SHP77 treated with DMSO at 0.1 percent for 48 hours (cell line): ENCODE measurements around the gene CYP2W1.

ENCODE experiments used
- DNase-seq: peaks from one replicate; lab custom pipeline; 2025; lab: John Stamatoyannopoulos, UW

The CYP2W1 gene

GRCh38 chr7:1015196-1016121 lies 32.5 kb downstream of the CYP2W1 start:
- no peak for DNase-seq

DNA sequence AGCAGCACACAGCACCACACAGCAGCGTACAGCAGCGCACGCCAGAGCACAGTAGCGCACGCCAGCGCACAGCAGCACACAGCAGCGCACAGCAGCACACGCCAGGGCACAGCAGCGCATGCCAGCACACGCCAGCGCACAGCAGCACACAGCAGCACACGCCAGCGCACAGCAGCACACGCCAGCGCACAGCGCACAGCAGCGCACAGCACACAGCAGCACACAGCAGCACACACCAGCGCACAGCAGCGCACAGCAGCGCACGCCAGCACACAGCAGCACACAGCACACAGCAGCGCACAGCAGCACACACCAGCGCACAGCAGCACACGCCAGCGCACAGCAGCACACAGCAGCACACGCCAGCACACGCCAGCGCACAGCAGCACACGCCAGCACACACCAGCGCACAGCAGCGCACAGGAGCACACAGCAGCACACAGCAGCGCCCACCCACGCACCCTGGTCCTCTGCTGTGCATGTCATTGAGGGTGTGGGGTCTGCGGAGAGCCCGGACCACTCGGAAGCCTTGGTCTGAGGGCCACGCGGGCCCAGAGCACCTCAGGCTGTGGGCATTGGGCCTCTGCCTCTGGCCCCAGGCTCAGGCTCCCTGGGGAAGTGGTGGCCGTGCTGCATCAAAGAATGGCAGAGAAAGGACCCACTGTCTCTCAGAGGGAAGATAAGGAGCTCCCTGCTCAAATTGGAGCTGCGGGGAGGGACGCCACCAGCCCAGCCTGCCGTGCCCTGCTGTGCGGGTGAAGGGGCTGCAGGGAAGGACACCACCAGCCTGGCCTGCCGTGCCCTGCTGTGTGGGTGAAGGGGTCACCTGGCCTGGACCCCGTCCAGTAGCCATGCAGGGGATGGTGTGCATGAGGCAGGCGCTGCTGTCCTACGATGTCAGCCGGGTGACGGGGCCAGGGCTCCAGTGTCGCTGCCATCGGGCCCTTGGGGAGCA lies 33.9 kb downstream of the CYP2W1 start:
- DNase-seq: no peak

DNA sequence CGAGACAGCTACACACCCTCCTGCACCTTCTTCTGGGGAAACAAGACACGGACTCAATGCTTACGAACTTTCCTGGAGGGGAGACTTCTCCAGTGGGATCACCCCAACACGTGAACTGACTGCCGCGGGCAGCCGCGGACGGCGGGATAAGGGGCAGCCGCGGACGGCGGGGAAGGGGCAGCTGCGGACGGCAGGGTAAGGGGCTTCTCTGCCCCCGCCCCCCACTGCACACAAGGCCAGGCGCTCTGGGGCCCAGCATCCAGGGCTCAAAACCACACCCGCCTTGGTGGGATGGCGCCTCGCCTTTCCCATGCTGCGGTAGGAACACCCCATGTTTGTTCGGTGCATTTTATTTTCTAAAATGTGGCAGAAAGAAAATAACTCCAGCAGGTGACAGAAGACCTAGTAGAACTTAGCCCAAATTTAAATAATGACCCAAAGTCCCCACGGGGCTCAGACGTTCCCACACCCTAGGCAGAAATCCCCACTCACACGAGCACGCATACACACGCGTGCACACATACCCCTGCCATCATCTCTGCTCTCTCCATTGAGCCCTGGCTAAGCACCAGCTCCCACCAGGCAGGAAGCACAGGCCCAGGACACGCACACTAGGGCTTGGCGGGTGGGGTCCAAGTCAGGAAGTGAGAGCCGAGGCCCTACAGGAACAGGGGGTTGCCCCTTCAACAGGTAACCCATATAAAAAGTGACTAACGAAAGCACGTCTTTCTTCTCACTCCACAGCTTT lies 34.8 kb downstream of the CYP2W1 start:
- no peak for DNase-seq

- no peak for DNase-seq
Measured at GRCh38 chr7:1018334-1018695, 35.3 kb downstream of the CYP2W1 start.

- no peak for DNase-seq
Measured at GRCh38 chr7:1019255-1019785, 36.3 kb downstream of the CYP2W1 start.

- no peak for DNase-seq
Measured at GRCh38 chr7:1019789-1020610, 37.0 kb downstream of the CYP2W1 start.

GRCh38 chr7:1020849-1021251 lies 37.9 kb downstream of the CYP2W1 start:
- DNase-seq: no peak

DNA sequence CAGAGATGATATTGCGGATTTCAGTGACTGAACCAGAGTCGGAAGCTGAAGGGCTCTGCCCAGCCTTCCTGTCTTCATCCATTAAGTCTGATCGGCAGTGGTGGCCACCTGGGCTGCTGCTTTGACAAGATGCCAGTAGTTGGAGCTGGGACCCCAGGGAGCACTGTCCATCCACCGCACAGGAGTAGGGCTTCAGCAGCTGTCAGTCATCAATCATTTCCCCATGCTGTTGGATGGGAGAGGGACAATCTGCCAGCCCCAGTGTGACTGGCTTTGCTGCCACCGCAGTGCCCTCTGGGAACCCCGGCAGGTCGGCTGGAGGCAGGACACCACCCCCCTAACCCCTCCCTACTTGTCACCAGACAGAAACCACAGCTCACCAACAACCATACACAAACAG lies 38.4 kb downstream of the CYP2W1 start:
- no peak for DNase-seq

DNA sequence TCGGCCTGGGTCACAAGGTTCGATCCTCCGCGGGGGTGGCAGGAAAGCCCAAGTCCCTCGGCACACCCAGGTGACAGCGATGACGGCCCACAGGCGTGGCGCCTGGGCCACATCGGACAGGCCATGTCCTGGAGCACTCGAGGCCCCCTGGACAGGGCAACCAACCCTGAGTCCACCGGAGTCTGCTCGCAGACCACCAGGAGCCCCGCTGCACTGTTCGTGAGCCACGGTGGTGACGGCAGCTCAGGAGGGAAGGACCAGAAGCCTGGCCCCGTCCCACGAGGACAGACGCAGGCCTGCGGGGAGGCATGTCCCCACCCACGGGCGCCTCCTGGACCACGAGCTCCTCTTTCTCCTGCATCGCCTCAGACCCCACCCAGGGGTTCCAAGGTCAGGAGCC lies 39.0 kb downstream of the CYP2W1 start:
- no peak for DNase-seq

- DNase-seq: no peak
Measured at GRCh38 chr7:1022356-1022755, 39.4 kb downstream of the CYP2W1 start.

DNA sequence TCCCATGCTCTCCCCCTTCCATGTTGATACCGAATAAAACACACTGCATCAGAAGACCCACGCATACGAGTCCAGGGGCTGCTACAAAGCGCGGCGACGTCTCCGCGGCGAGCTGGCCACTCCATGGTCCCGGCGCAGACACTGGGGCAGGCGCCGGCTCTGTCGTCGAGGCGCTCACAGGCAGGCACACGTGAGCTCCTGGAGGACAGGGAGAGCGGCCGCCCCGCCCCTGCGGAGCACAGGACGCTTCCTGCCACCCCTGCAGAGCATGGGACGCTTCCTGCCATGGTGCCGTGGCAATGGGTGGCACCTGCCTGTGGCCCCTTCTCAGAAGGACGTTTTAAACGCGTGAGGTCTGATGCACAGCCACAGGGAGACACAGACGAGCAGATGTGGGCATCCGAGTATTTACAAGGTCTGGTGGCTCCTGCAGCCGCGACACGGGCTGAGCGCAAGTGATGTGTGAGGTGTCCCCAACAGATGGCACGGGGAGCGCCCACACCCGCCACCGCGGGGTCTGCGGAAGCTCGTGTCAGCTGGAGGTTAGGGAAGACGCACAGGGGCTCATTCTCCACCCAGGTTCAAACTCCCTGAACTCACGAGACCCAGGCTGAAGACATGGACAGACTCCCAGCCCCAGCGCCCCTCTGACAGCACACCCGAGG lies 40.0 kb downstream of the CYP2W1 start:
- DNase-seq: no peak

DNA sequence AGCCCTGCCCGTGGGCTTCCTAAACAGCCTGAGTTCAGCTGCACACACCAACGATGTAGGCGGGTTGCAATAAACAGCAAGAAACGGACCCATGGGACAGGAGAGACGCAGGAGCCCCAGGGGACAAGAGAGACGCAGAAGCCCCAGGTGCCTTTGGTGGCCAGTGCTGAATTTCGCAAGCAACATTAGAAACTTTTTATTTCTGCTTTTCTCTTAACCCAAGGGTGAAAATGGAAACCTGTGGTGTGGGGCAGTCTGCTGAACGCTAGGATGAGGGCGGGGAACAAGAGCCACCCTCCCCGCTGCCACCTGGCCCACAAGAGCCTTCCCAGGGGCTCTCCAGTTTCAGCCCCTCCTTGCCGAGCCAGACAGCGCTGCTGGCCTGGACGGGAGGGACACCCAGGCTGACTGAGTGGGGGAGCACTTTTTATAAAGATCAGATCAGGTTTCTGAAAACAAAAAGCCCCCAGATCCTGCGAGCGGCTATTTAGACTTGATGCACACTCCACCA lies 41.4 kb downstream of the CYP2W1 start:
- no peak for DNase-seq

- no peak for DNase-seq
Measured at GRCh38 chr7:1024876-1025742, 42.1 kb downstream of the CYP2W1 start.

DNA sequence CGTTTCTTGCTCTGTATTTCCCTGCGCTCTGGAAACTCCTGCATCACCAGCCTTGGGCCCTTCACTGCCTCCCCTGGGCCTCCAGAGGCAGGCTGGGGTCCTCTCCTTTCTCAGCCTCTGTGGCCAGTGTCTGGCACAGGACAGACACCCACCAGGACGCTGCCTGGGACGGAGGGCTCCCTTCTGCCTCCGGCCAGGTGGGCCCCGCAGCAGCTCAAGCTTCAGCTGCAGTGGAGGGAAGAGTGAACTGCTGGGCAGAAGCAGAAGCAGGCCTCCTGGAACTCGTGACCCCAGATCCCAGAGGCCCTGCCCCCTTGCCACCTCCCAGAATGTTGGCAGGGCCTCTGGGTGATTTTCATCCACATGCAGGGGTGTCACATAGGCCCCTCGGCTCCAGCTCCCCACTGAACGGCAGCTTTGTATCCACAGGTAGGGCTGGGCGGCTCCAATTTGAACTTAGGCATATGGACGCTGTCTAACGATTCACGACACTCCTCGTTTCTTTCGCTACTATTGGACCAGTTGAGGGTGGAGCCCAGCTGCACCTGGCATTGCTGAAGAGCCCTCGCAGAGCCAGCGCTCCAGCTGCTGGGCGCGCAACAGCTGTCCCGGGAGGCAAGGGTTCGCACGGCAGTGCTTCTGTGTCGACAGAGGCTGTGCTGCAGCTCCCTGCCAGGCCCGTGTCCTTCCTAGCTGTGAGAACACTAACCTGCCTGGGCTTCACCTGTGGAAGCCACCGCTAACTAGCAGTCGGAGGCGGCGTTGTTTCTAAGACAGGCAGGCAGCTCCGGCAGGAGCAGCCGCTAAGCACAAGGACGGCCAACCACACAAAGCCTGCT lies 43.0 kb downstream of the CYP2W1 start:
- DNase-seq: peak; percentile 98

DNA sequence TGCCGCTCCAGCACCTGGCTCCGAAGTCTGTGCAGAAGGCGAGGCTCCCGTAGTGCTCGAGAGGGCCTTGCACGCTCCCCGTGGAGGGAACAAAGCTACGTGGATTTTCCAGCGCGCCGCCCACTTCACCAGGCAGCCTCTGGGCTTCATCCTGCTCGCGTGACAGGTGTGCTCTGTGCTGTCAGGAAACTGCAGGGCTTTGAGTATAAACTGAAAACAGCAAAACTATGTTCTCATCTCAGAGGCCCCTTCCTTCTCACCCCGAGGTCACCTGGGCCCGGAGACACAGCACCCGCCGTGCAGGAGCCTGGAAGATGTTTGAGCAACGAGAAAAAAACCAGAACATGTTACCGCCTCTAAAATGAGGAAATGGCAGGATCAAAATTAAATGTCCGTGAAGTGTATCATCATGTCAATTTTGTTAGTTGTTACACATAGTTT lies 43.8 kb downstream of the CYP2W1 start:
- no peak for DNase-seq

DNA sequence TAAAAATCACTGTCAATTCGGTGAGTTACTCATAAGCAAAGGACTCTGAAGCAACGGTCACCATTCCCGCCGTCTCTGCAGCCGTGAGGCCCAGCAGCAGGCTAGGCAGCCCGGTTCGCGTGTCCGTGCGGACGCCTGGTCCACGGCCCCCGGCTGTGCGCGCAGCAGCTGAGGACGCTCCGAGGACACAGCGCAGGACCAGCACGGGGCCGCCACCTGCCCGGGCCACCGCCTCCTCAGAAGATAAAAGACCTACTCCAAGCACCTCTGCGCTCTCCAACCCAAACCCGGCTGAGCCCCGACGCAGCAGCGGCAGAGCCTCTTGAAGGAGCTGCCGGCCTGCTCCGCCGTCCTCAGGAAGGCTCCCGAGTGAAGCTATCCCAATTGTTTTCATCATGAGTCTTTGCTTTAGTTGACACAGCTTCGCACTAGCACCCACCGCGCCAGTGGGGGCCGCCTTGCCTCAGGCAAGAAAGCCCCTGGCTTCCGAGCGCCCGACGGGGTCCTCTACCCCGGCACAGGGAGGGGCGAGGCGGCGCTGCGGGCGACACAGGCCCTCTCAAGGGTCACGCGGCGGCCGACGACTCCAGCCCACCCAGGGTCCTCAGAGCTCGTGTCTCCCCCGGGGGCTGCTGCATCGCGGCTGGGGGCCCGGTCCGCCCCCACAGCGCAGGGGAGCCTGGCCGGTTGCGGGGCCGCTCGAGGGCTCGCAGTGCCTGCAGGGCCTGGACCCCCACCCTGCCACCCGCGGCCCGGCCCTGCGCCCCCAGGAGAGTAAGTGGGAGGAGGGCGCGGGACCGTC lies 44.5 kb downstream of the CYP2W1 start:
- DNase-seq: peak; percentile 15

DNA sequence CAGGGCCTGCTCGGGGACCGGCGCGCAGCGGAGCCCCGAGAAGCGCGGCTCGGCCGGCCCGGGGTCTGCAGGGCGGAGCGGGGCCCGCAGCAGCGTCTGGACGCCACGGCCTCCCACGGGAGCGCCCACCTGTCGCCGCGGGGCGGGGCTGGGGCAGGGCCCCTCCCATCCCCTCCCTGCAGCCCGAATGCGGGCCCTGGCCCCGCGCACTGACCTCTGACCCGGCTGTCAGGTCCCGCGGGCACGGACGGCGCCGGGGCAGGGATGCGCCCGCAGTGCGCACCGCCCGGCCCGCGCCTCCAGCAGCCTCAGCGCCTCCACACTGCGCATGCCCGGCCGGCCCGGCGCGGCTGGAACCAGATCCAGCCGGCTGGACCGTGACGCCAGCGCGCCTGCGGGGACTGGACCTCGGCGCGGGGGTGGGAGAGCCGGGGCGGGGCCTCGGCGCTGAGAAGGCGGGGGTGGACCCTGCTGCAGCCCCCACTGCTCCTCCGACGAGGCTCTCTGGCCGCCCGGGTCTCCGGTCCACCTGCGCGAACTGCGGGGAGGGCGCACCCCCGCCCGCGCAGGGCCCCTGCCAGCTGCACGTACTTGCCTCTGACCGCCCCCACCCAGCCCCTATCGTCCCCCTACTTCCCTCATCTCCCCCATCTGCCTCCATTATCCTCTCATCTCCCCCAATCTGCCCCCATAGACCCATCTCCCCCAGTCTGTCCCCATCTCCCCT lies 45.2 kb downstream of the CYP2W1 start:
- peak; percentile 84 for DNase-seq
